Panc1 (cell line): Measurements from ENCODE around the gene MX1. TPM values are rescaled to one million over a fixed set of nuclear protein-coding genes. Genes with fewer than 3 reads are reported as not detected.

Source experiments
- ATAC-seq: fragments of 200-7000 bp; cut with Tn5 transposase; 2 replicates; pipeline ENCODE4 v1.9.1; 2020; ENCODE audit warnings: mild to moderate bottlenecking, moderate library complexity
- BruUV-seq: library from RNA; stranded (reverse); fragments of 400-500 nt; replicated peaks from 2 replicates; lab custom pipeline; 2021; lab: Mats Ljungman, UMichigan
- CTCF ChIA-PET: fragments of 300-600 bp; sonication (Branson Sonifier 250); formaldehyde crosslinking; loops from one replicate; lab custom pipeline; 2022; ENCODE audit warnings: antibody characterized with exemption; lab: Charles Lee
- POLR2A ChIA-PET: fragments of 300-600 bp; sonication (Branson Sonifier 250); formaldehyde crosslinking; loops from one replicate; lab custom pipeline; 2022; ENCODE audit warnings: antibody characterized with exemption; lab: Charles Lee
- DNase-seq: peaks from one replicate; pipeline ENCODE4 v3.0.0-alpha.2; 2010; ENCODE audit warnings: low read depth, low spot score
- H3K27ac ChIP-seq: 2 replicates; pipeline ENCODE4 v1.5.1; 2011; ENCODE audit warnings: mild to moderate bottlenecking, low read length, inconsistent platforms
- H3K27me3 ChIP-seq: fragments of 200-500 bp; sonication (Bioruptor generic); 2 replicates; pipeline ENCODE4 v1.6.0; 2014; ENCODE audit warnings: low read length, inconsistent platforms; ENCODE audit not compliant: control insufficient read depth, insufficient read depth
- H3K36me3 ChIP-seq: fragments of 200-500 bp; sonication (Bioruptor generic); 2 replicates; pipeline ENCODE4 v1.5.1; 2014; ENCODE audit warnings: inconsistent platforms, mild to moderate bottlenecking, low read length, moderate library complexity; ENCODE audit not compliant: control insufficient read depth, insufficient read depth
- H3K4me1 ChIP-seq: 2 replicates; pipeline ENCODE4 v1.5.1; 2011; ENCODE audit warnings: inconsistent platforms, mild to moderate bottlenecking, low read length, moderate library complexity; ENCODE audit not compliant: control insufficient read depth, insufficient read depth
- H3K4me3 ChIP-seq, 2 experiments: 2 replicates each; pipeline ENCODE4 v1.5.1; 2011 to 2012; ENCODE audit warnings: low read depth in 2 of 2, low read length in 2 of 2, mild to moderate bottlenecking in 2 of 2, inconsistent platforms in 1 of 2, moderate library complexity in 1 of 2
- H3K9me3 ChIP-seq: fragments of 200-500 bp; sonication (Bioruptor generic); 2 replicates; pipeline ENCODE4 v1.5.1; 2014; ENCODE audit warnings: low read depth, mild to moderate bottlenecking, inconsistent platforms, low read length, moderate library complexity; ENCODE audit not compliant: control insufficient read depth, insufficient read depth
- CTCF ChIP-seq: fragments of 450-650 bp; IDR thresholded peaks from 2 replicates; pipeline ENCODE4 v1.5.1; 2017; ENCODE audit warnings: mild to moderate bottlenecking
- POLR2AphosphoS5 ChIP-seq: IDR thresholded peaks from 2 replicates; pipeline ENCODE4 v1.6.1; 2012; ENCODE audit warnings: mild to moderate bottlenecking, low read depth, low read length, moderate library complexity
- REST ChIP-seq, 2 experiments: IDR thresholded peaks; 2 replicates each; pipeline ENCODE4 v1.6.1; 2011 to 2012; ENCODE audit warnings: low read depth in 2 of 2, control low read depth in 1 of 2, low read length in 1 of 2, mild to moderate bottlenecking in 1 of 2, moderate library complexity in 1 of 2; ENCODE audit not compliant: insufficient read depth in 1 of 2
- SIN3A ChIP-seq: IDR thresholded peaks from 2 replicates; pipeline ENCODE4 v1.6.1; 2012; ENCODE audit warnings: low read depth, mild to moderate bottlenecking, low read length, moderate library complexity, borderline replicate concordance; ENCODE audit not compliant: insufficient read depth
- TCF7L2 ChIP-seq: IDR thresholded peaks from 2 replicates; pipeline ENCODE4 v1.6.1; 2011; ENCODE audit warnings: mild to moderate bottlenecking, low read depth, low read length, inconsistent platforms
- in situ Hi-C: cut with HindIII; loops from 2 replicates; pipeline ENCODE4 v1.10.0; 2016; ENCODE audit warnings: low sequenced_read_pairs, low pct_unique_long_range_greater_than_20kb
- intact Hi-C: fragments of 100-400 bp; cut with micrococcal nuclease; formaldehyde crosslinking; loops from one replicate; pipeline ENCODE4 v1.10.0; 2022; ENCODE audit not compliant: unreplicated experiment
- total RNA-seq: library from RNA; stranded (reverse); gene quantifications from one replicate; pipeline ENCODE4 v1.2.1, GENCODE V29; 2021; ENCODE audit not compliant: unreplicated experiment

MX1 gene
- total RNA-seq, 1 experiment from 2014 or later: 7.8 TPM

- no peak overlapping the region for H3K27ac ChIP-seq
- H3K4me1 ChIP-seq: peaks cover 17% of the 10 kb centered on the region
- no peak for ATAC-seq
- intact Hi-C loops: no loop called here
- CTCF ChIA-PET: no interaction called here
- in situ Hi-C loops: no loop called here
- no peak for TF ChIP-seq SIN3A
- TF ChIP-seq REST (IDR thresholded peaks at IDR 0.05; ENCODE audit: insufficient read depth in 1 of 2, low read depth in 2 of 2, low read length in 1 of 2): no peak
- no peak for TF ChIP-seq CTCF
- POLR2A ChIA-PET: no interaction called here
- no peak for DNase-seq
- H3K9me3 ChIP-seq: no peaks in the 10 kb centered on the region
- no peak overlapping the region for H3K4me3 ChIP-seq
- H3K36me3 ChIP-seq: peaks cover 2% of the 10 kb centered on the region
- H3K27me3 ChIP-seq: no peaks in the 10 kb centered on the region
- BruUV-seq: no TSS peak
Measured at GRCh38 chr21:41481191-41481590, 55.2 kb downstream of the MX1 start.

GRCh38 chr21:41482301-41482700 lies 56.3 kb downstream of the MX1 start:
- Histone ChIP-seq H3K27me3 (no peaks in the 10 kb centered on the region), H3K27ac (no peak overlapping the region), H3K4me3 (no peak overlapping the region), H3K4me1 (peaks cover 17% of the 10 kb centered on the region), H3K9me3 (no peaks in the 10 kb centered on the region), H3K36me3 (peaks cover 2% of the 10 kb centered on the region)
- no peak for ATAC-seq
- CTCF ChIA-PET: no interaction called here
- BruUV-seq: no TSS peak
- no peak for TF ChIP-seq POLR2AphosphoS5
- TF ChIP-seq TCF7L2: no peak
- no peak for TF ChIP-seq SIN3A
- no peak for TF ChIP-seq CTCF
- TF ChIP-seq REST (IDR thresholded peaks at IDR 0.05; ENCODE audit: insufficient read depth in 1 of 2, low read depth in 2 of 2, low read length in 1 of 2): no peak
- POLR2A ChIA-PET: no interaction called here
- in situ Hi-C loops (no loop called here), intact Hi-C loops (no loop called here)
- no peak for DNase-seq
